GM23248 (cell line): Measurements from ENCODE around the gene LMF2. TPM values are rescaled to one million over a fixed set of nuclear protein-coding genes. Genes with fewer than 3 reads are reported as not detected.
A peak's percentile ranks its signal among the peaks of the same experiment; 100 is the strongest.

Source experiments
- DNase-seq: peaks from one replicate; pipeline ENCODE4 v3.0.0-alpha.2; 2015
- H2AFZ ChIP-seq: fragments of 200-600 bp; sonication (generic); 2 replicates; pipeline ENCODE4 v1.6.1; 2016; ENCODE audit warnings: antibody characterized with exemption
- H3F3A ChIP-seq: fragments of 200-600 bp; sonication (generic); 2 replicates; pipeline ENCODE4 v1.6.1; 2016; ENCODE audit warnings: mild to moderate bottlenecking, antibody characterized with exemption, mixed run types; ENCODE audit not compliant: insufficient read depth
- H3K27ac ChIP-seq: fragments of 200-600 bp; sonication (generic); 2 replicates; pipeline ENCODE4 v1.5.1; 2016; ENCODE audit warnings: mild to moderate bottlenecking
- H3K27me3 ChIP-seq: fragments of 200-600 bp; sonication (generic); replicated peaks from 2 replicates; pipeline ENCODE4 v1.6.1; 2016; ENCODE audit warnings: mild to moderate bottlenecking; ENCODE audit not compliant: insufficient read depth
- H3K36me3 ChIP-seq: fragments of 200-600 bp; sonication (generic); 2 replicates; pipeline ENCODE4 v1.6.1; 2016; ENCODE audit warnings: low read depth, mild to moderate bottlenecking
- H3K4me1 ChIP-seq: fragments of 200-600 bp; sonication (generic); 2 replicates; pipeline ENCODE4 v1.6.1; 2016; ENCODE audit warnings: mild to moderate bottlenecking; ENCODE audit not compliant: insufficient read depth
- H3K4me2 ChIP-seq: fragments of 200-600 bp; sonication (generic); one replicate; pipeline ENCODE4 v1.6.1; 2016; ENCODE audit warnings: mild to moderate bottlenecking; ENCODE audit not compliant: unreplicated experiment
- H3K4me3 ChIP-seq: fragments of 200-600 bp; sonication (generic); 2 replicates; pipeline ENCODE4 v1.5.1; 2016; ENCODE audit warnings: mild to moderate bottlenecking
- H3K79me2 ChIP-seq: fragments of 200-600 bp; sonication (generic); 2 replicates; pipeline ENCODE4 v1.6.1; 2016; ENCODE audit warnings: mild to moderate bottlenecking; ENCODE audit not compliant: insufficient read depth
- H3K9ac ChIP-seq: fragments of 200-600 bp; sonication (generic); 2 replicates; pipeline ENCODE4 v1.6.1; 2016; ENCODE audit warnings: mild to moderate bottlenecking
- H3K9me2 ChIP-seq: fragments of 200-600 bp; sonication (generic); 2 replicates; pipeline ENCODE4 v1.6.1; 2016; ENCODE audit warnings: mixed run types, mild to moderate bottlenecking, moderate library complexity; ENCODE audit not compliant: insufficient read depth
- H3K9me3 ChIP-seq: fragments of 200-600 bp; sonication (generic); one replicate; pipeline ENCODE4 v1.6.1; 2017; ENCODE audit warnings: low read depth
- H4K20me1 ChIP-seq: fragments of 200-600 bp; sonication (generic); 2 replicates; pipeline ENCODE4 v1.6.0; 2016; ENCODE audit not compliant: insufficient read depth
- EZH2 ChIP-seq: fragments of 200-600 bp; sonication (generic); IDR thresholded peaks from 2 replicates; pipeline ENCODE4 v1.6.1; 2018; ENCODE audit warnings: antibody characterized with exemption, mild to moderate bottlenecking; ENCODE audit not compliant: insufficient read depth, poor library complexity, severe bottlenecking
- EZH2phosphoT487 ChIP-seq: fragments of 200-600 bp; sonication (generic); IDR thresholded peaks from 2 replicates; pipeline ENCODE4 v1.6.1; 2018; ENCODE audit warnings: antibody characterized with exemption, moderate library complexity, mild to moderate bottlenecking, low read depth; ENCODE audit not compliant: insufficient read depth
- WGBS, 2 experiments: methylation state at CpG; one replicate each; pipeline ENCODE4 v1.1.6; 2015 to 2017; ENCODE audit warnings: low lambda C conversion rate in 2 of 2, low coverage in 1 of 2; ENCODE audit errors: missing lambda C conversion rate in 2 of 2; 5-methylcytosine and 5-hydroxymethylcytosine counted together
- in situ Hi-C: fragments of 300-500 bp; cut with MboI; formaldehyde crosslinking; loops from 2 replicates; pipeline ENCODE4 v1.15.0; 2020
- polyA plus RNA-seq: library from polyadenylated mRNA; unstranded; fragments of >200 nt; fragmentation: Nextera tagmentation; extraction: Ambion mirVana; gene quantifications from 2 replicates; pipeline ENCODE4 v1.2.1, GENCODE V29; 2016
- total RNA-seq: library from RNA; depleted of rRNA; stranded (reverse); fragments of >200 nt; shearing (Covaris generic); gene quantifications from 2 replicates; pipeline ENCODE4 v1.2.3, GENCODE V29; 2014

Gene LMF2
- total and polyA plus RNA-seq, 2 experiments from 2014 or later, result 95.0 to 101 TPM

DNA sequence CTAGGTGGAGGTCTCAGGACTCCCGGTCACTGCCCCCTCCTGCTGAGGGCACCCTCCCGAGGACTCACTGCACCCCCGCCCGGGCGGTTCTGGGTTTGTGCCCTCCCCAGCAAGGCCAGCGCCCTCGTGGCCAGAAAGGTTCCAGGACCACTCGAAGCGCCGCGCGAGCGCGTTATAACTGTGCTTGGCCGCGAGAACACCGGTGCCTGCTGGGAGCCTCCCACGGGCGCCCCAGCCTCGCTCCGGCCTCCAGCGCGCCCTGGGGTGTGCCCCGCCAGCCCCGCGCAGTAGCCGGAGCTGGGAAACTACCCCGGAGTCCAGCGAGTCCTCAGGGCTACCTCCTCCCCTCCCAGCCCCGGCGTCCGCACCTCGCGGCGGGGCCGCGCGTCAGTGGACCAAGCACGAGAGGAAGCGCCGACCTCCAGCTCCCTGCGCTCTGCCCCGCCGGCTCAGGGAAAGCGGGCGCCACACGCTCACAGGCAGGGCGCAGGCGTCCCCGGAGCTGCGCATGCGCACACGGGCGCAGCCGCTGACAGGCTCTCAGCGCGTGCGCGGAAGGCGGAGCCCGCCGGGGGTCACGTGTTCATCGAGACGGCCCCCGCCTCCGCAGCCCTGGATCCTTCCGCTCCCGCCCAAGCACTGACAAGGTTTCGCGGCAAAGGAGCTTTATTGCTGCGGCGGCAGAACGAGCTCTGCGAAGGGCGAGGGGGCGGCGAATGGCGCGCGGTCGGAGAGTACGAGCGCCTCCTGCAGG is 17.8 kb upstream of the LMF2 start, which contains the start of gene SCO2:
Gene SCO2, minus strand, starts transcription at position 495 of the 754 bp plus-strand sequence. CDS start 1,187 bp downstream, outside the sequence.
- H3K4me2 ChIP-seq, result peak within 1 kb of the TSS; percentile 91
- peaks cover 34% of the 10 kb centered on the region for H3K79me2 ChIP-seq
- no peaks in the 10 kb centered on the region for H3K9me3 ChIP-seq
- no peaks in the 10 kb centered on the region for H3K27me3 ChIP-seq
- no peaks in the 10 kb centered on the region for H3K9me2 ChIP-seq
- H3K27ac ChIP-seq, result peak within 1 kb of the TSS; percentile 84
- peaks cover 16% of the 10 kb centered on the region; the same call in 1 of the 2 replicates for H3F3A ChIP-seq
- TF ChIP-seq EZH2phosphoT487 (no peak), EZH2 (no peak)
- in situ Hi-C loops, result no loop called here
- H3K4me3 ChIP-seq, result peak within 1 kb of the TSS; percentile 77
- 1 to 2% methylated on average over 69 to 75 of the region's 84 CpGs for WGBS, 2 experiments
- peak; percentile 99 for DNase-seq
- 0 out of 2 replicates have a peak, but pooled peaks cover 6% of the 10 kb centered on the region for H3K36me3 ChIP-seq
- H4K20me1 ChIP-seq, result no peaks in the 10 kb centered on the region
- peak within 1 kb of the TSS; percentile 47 for H2AFZ ChIP-seq
- H3K4me1 ChIP-seq, result no peaks in the 10 kb centered on the region
- H3K9ac ChIP-seq, result peak within 1 kb of the TSS; percentile 85

DNA sequence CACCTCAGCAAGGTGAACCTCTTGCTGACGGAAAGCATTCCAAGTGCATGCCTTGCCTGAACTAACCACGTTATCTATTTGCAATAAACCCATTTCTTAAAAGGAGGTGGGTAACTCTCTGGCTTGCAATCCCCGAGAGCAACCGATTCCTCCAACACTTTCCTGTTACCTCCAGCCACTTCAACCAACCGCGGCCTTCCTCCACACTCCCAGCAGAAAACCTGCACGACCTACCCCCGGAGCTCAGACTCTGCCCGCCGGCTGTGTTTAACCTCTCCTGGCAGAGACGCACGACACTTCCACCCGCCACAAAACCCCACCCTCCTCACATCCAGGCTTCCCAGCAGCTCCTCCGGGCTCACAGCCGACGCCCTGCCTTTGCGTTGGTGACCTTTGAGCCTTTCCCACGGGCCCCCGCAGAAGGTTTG is 17.2 kb upstream of the LMF2 start:
- Histone ChIP-seq H3K4me2 (peak overlapping the region; percentile 91), H3K79me2 (peaks cover 34% of the 10 kb centered on the region), H3K27me3 (no peaks in the 10 kb centered on the region), H2AFZ (peak overlapping the region; percentile 24), H3F3A (peaks cover 16% of the 10 kb centered on the region; the same call in 1 of the 2 replicates), H3K4me3 (peak overlapping the region; percentile 77), H3K9me3 (no peaks in the 10 kb centered on the region), H4K20me1 (no peaks in the 10 kb centered on the region), H3K9me2 (no peaks in the 10 kb centered on the region), H3K36me3 (0 out of 2 replicates have a peak, but pooled peaks cover 6% of the 10 kb centered on the region), H3K27ac (peak overlapping the region; percentile 84), H3K4me1 (no peaks in the 10 kb centered on the region), H3K9ac (peak overlapping the region; percentile 85)
- TF ChIP-seq EZH2phosphoT487, result no peak
- TF ChIP-seq EZH2, result no peak
- peak; percentile 65 for DNase-seq
- in situ Hi-C loops, result no loop called here
- 7 to 15% methylated on average over 17 to 19 of the region's 19 CpGs for WGBS, 2 experiments

DNA sequence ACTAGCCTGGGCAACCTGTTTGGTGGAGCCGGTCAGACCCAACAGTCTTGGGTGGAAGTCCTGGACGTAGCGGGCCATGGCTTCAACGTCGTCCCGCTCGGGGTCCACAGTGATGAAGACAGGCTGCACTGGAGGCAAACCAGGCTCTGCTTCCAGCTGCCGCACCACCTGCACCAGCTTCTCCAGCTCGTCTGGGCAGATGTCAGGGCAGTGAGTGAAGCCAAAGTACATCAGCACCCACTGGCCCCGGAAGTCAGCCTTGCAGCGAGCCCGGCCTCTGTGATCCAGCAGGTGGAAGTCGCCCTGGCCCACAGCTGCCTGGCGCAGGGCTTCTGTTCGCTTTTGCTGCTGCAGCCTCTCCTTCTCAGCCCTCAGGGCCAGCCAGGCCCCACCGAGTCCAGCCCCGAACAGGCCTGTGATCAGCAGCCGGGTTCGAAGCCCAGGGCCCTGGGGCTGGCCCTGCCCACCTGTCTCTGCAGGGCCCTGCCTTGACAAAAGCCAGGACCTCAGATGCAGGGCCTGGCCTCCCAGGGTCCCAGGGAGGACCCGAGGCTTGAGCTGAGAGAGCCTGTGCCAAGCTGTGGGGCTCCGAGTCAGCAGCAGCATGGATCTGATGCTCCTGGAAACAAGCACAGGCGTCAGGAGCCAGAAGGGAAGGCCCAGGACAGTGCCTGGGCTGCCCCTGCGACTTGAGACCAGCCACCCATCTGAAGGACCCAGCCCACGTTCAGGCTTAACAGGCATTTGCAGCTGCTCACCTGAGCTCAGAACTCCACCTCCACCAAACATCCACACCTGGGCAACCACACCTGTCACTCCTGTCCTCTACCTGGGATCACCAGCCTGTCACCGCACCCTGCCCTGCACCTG is 16.5 kb upstream of the LMF2 start:
- no peaks in the 10 kb centered on the region for H3K9me3 ChIP-seq
- H3K4me2 ChIP-seq, result peak overlapping the region; percentile 91
- H4K20me1 ChIP-seq, result no peaks in the 10 kb centered on the region
- DNase-seq, result no peak
- no peak overlapping the region for H2AFZ ChIP-seq
- H3K79me2 ChIP-seq, result peaks cover 34% of the 10 kb centered on the region
- 68 to 72% methylated on average over 24 to 25 of the region's 25 CpGs for WGBS, 2 experiments
- peak overlapping the region; percentile 77 for H3K4me3 ChIP-seq
- no peaks in the 10 kb centered on the region for H3K9me2 ChIP-seq
- in situ Hi-C loops, result no loop called here
- peaks cover 16% of the 10 kb centered on the region; the same call in 1 of the 2 replicates for H3F3A ChIP-seq
- peak overlapping the region; percentile 84 for H3K27ac ChIP-seq
- H3K4me1 ChIP-seq, result no peaks in the 10 kb centered on the region
- H3K36me3 ChIP-seq, result 0 out of 2 replicates have a peak, but pooled peaks cover 6% of the 10 kb centered on the region
- H3K27me3 ChIP-seq, result no peaks in the 10 kb centered on the region
- TF ChIP-seq EZH2, result no peak
- no peak for TF ChIP-seq EZH2phosphoT487
- peak overlapping the region; percentile 85 for H3K9ac ChIP-seq

DNA sequence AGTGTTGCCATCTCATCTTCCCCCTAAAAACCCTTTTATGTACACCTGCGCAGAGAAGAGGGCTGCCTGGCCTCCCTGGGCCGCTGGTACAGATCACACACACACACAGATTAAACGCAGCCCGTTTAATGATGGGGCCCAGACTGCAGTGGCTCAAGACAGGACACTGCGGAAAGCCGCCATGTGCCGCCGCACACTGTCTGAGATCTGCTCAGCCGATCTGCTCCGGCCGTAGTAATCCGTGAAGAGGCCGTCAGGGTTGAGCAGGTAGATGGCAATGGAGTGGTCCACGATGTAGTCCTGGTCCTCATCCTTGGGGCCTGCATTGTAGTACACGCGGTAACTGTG is 15.9 kb upstream of the LMF2 start:
- Histone ChIP-seq H2AFZ (no peak overlapping the region), H4K20me1 (no peaks in the 10 kb centered on the region), H3K4me2 (no peak overlapping the region), H3K79me2 (peaks cover 34% of the 10 kb centered on the region), H3K27me3 (no peaks in the 10 kb centered on the region), H3K9me2 (no peaks in the 10 kb centered on the region), H3K36me3 (0 out of 2 replicates have a peak, but pooled peaks cover 6% of the 10 kb centered on the region), H3K9ac (no peak overlapping the region), H3K27ac (no peak overlapping the region), H3K9me3 (no peaks in the 10 kb centered on the region), H3K4me1 (no peaks in the 10 kb centered on the region), H3F3A (peaks cover 10% of the 10 kb centered on the region; the same call in 1 of the 2 replicates), H3K4me3 (no peak overlapping the region)
- TF ChIP-seq EZH2phosphoT487, result no peak
- TF ChIP-seq EZH2, result no peak
- 95 to 97% methylated on average over 16 of the region's 16 CpGs for WGBS, 2 experiments
- in situ Hi-C loops, result no loop called here
- no peak for DNase-seq
